ENCODE results near the gene HSPB7.

GRCh38 chr1:16007671-16008341 is 10.0 kb downstream of the HSPB7 start:
- no peak for TF ChIP-seq EZH2 (IDR thresholded peaks at IDR 0.05)
- no peak for TF ChIP-seq POLR2AphosphoS5 (IDR thresholded peaks at IDR 0.05; ENCODE audit: borderline replicate concordance, low read depth, low read length)
- TF ChIP-seq FOXP2 (optimal IDR thresholded peaks at IDR 0.05; ENCODE audit: control extremely low read depth, extremely low read length, insufficient read depth) = no peak
